ENCODE measurements around the gene ALCAM.

DNA sequence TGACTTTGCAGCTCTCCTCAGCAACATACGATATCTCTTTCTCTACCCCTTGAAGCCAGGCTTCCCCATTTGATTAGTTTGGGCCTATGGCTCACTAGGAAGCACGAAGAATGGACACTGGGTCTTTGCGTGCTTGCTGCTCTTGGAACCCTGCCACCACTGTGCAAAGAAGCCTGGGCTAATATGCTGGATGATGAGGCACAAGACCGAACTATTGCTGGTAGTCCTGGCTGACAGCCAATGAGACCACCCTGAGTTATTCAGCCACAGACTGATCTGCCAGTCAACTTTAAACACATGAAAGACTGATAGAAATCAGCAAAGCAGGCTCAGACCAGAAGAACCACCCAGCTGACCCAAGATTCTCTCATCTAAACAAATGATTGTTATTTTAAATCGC lies 251.8 kb downstream of the ALCAM start:
- TF ChIP-seq, protein P1, sequence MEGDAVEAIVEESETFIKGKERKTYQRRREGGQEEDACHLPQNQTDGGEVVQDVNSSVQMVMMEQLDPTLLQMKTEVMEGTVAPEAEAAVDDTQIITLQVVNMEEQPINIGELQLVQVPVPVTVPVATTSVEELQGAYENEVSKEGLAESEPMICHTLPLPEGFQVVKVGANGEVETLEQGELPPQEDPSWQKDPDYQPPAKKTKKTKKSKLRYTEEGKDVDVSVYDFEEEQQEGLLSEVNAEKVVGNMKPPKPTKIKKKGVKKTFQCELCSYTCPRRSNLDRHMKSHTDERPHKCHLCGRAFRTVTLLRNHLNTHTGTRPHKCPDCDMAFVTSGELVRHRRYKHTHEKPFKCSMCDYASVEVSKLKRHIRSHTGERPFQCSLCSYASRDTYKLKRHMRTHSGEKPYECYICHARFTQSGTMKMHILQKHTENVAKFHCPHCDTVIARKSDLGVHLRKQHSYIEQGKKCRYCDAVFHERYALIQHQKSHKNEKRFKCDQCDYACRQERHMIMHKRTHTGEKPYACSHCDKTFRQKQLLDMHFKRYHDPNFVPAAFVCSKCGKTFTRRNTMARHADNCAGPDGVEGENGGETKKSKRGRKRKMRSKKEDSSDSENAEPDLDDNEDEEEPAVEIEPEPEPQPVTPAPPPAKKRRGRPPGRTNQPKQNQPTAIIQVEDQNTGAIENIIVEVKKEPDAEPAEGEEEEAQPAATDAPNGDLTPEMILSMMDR (IDR thresholded peaks at IDR 0.05), result no peak
- TF ChIP-seq ZFX (IDR thresholded peaks at IDR 0.05; ENCODE audit: borderline replicate concordance), result no peak
